HG03571 (cell line): ENCODE measurements around the gene CHN2.
"Not testable (repeated sequence)": the region's sequence is repeated elsewhere in the genome, so short reads cannot be mapped to it uniquely, and the experiment has no call there.

ENCODE experiments used
- ATAC-seq: cut with Tn5 transposase; IDR thresholded peaks from one replicate; pipeline ENCODE4 v1.9.1; 2021; ENCODE audit not compliant: unreplicated experiment

The CHN2 gene

DNA sequence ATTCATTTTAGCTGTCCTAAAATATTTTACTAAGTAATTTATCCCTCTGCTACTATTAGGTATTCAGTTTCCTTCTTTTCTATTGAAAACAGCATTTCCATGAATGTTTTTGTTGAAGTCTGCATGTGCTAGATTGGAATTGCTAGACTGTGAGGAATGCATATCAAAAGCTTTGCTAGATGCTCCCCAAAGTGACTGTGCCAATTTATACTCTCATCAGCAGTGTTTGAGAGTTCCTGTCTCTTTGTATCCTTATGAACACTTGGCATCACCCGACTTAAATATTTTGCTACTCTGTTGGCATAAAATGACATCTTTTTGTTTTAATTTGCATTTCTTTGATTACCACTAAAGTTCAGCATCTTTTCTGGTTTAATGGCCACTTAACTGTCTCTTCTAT lies 324.0 kb downstream of the CHN2 start:
- ATAC-seq = no peak

DNA sequence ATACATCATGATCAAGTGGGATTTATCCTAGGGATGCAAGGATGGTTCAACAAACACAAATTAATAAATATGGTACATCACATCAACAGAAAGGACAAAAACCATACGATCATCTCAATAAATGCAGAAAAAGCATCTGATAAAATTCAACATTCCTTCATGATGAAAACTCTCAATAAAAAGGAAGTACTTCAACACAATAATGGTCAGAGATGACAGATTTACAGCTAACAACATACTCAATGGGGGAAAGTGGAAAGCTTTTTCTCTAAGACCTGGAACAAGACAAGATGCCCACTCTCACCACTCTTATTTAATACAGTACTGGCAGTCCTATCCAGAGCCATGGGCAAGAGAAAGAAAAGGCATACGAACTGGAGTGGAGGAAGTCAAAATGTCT lies 329.2 kb downstream of the CHN2 start:
- no peak for ATAC-seq

GRCh38 chr7:29527505-29528108 lies 333.0 kb downstream of the CHN2 start:
- no peak for ATAC-seq

GRCh38 chr7:29528526-29528925 lies 334.0 kb downstream of the CHN2 start:
- not testable (repeated sequence) for ATAC-seq
